ENCODE measurements around the gene DBN1.

Gene DBN1

GRCh38 chr5:177473443-177474001 lies at the start of gene DBN1:
Gene DBN1 (minus strand): TSS chr5:177473634. CDS start chr5:177473521, 113 bp downstream.
- Mint-ChIP-seq H3K36me3 (ENCODE audit: low read depth) (no peaks in the 10 kb centered on the region), H3K27ac (no peak within 1 kb of the TSS), H3K4me3 (peak within 1 kb of the TSS; percentile 67), H3K4me1 (ENCODE audit: low read depth) (peaks cover 66% of the 10 kb centered on the region), H3K27me3 (peaks cover 87% of the 10 kb centered on the region), H3K9me3 (no peaks in the 10 kb centered on the region)
- intact Hi-C loops (cut with micrococcal nuclease), result no loop called here

- no peaks in the 10 kb centered on the region for H3K27me3 Mint-ChIP-seq
- no peak overlapping the region for H3K27ac Mint-ChIP-seq
- H3K4me3 Mint-ChIP-seq, result no peak overlapping the region
- no peaks in the 10 kb centered on the region for H3K9me3 Mint-ChIP-seq
- intact Hi-C loops (cut with micrococcal nuclease), result no loop called here
- peaks cover 33% of the 10 kb centered on the region for H3K4me1 Mint-ChIP-seq (ENCODE audit: low read depth)
- peaks cover 77% of the 10 kb centered on the region for H3K36me3 Mint-ChIP-seq (ENCODE audit: low read depth)
Measured at GRCh38 chr5:177520916-177521513, 47.6 kb upstream of the DBN1 start.

GRCh38 chr5:177520271-177520670 lies 46.8 kb upstream of the DBN1 start:
- H3K4me3 Mint-ChIP-seq, result no peak overlapping the region
- H3K27me3 Mint-ChIP-seq, result no peaks in the 10 kb centered on the region
- H3K36me3 Mint-ChIP-seq (ENCODE audit: low read depth), result peaks cover 78% of the 10 kb centered on the region
- intact Hi-C loops (cut with micrococcal nuclease), result no loop called here
- H3K9me3 Mint-ChIP-seq, result no peaks in the 10 kb centered on the region
- H3K4me1 Mint-ChIP-seq (ENCODE audit: low read depth), result peaks cover 40% of the 10 kb centered on the region
- no peak overlapping the region for H3K27ac Mint-ChIP-seq

- H3K9me3 Mint-ChIP-seq, result no peaks in the 10 kb centered on the region
- no peaks in the 10 kb centered on the region for H3K27me3 Mint-ChIP-seq
- no peak overlapping the region for H3K4me3 Mint-ChIP-seq
- intact Hi-C loops (cut with micrococcal nuclease), result no loop called here
- H3K27ac Mint-ChIP-seq, result no peak overlapping the region
- H3K4me1 Mint-ChIP-seq (ENCODE audit: low read depth), result peaks cover 43% of the 10 kb centered on the region
- peaks cover 78% of the 10 kb centered on the region for H3K36me3 Mint-ChIP-seq (ENCODE audit: low read depth)
Measured at GRCh38 chr5:177519463-177520235, 46.2 kb upstream of the DBN1 start.

GRCh38 chr5:177516601-177517568 lies 43.5 kb upstream of the DBN1 start, which contains the start of gene DDX41:
Gene DDX41 (minus strand): TSS chr5:177516961. CDS start chr5:177516945, 16 bp downstream.
- no peaks in the 10 kb centered on the region for H3K9me3 Mint-ChIP-seq
- no peaks in the 10 kb centered on the region for H3K27me3 Mint-ChIP-seq
- H3K4me3 Mint-ChIP-seq, result peak within 1 kb of the TSS; percentile 95
- H3K36me3 Mint-ChIP-seq (ENCODE audit: low read depth), result peaks cover 84% of the 10 kb centered on the region
- H3K4me1 Mint-ChIP-seq (ENCODE audit: low read depth), result peaks cover 65% of the 10 kb centered on the region
- peak within 1 kb of the TSS; percentile 77 for H3K27ac Mint-ChIP-seq
- intact Hi-C loops (cut with micrococcal nuclease), result loop anchor here (1.0 kb wide), 3 partner anchors 8 to 37 kb away; partner anchors contain the start of genes DOK3, FAM193B and PDLIM7

GRCh38 chr5:177515580-177515979 lies 42.1 kb upstream of the DBN1 start:
- intact Hi-C loops (cut with micrococcal nuclease), result no loop called here
- Mint-ChIP-seq H3K27me3 (no peaks in the 10 kb centered on the region), H3K4me3 (peak overlapping the region; percentile 95), H3K9me3 (no peaks in the 10 kb centered on the region), H3K4me1 (ENCODE audit: low read depth) (peaks cover 72% of the 10 kb centered on the region), H3K36me3 (ENCODE audit: low read depth) (peaks cover 83% of the 10 kb centered on the region), H3K27ac (peak overlapping the region; percentile 77)

GRCh38 chr5:177514541-177514940 lies 41.1 kb upstream of the DBN1 start:
- Mint-ChIP-seq H3K27ac (no peak overlapping the region), H3K27me3 (no peaks in the 10 kb centered on the region), H3K9me3 (no peaks in the 10 kb centered on the region), H3K36me3 (ENCODE audit: low read depth) (peaks cover 74% of the 10 kb centered on the region), H3K4me1 (ENCODE audit: low read depth) (peaks cover 72% of the 10 kb centered on the region), H3K4me3 (no peak overlapping the region)
- intact Hi-C loops (cut with micrococcal nuclease), result no loop called here

GRCh38 chr5:177513500-177513899 lies 40.1 kb upstream of the DBN1 start:
- H3K27ac Mint-ChIP-seq, result no peak overlapping the region
- no peak overlapping the region for H3K4me3 Mint-ChIP-seq
- intact Hi-C loops (cut with micrococcal nuclease), result no loop called here
- no peaks in the 10 kb centered on the region for H3K9me3 Mint-ChIP-seq
- H3K36me3 Mint-ChIP-seq (ENCODE audit: low read depth), result peaks cover 80% of the 10 kb centered on the region
- H3K27me3 Mint-ChIP-seq, result no peaks in the 10 kb centered on the region
- H3K4me1 Mint-ChIP-seq (ENCODE audit: low read depth), result peaks cover 75% of the 10 kb centered on the region

GRCh38 chr5:177512736-177513380 lies 39.4 kb upstream of the DBN1 start:
- Mint-ChIP-seq H3K36me3 (ENCODE audit: low read depth) (peaks cover 83% of the 10 kb centered on the region), H3K9me3 (no peaks in the 10 kb centered on the region), H3K4me3 (no peak overlapping the region), H3K27me3 (no peaks in the 10 kb centered on the region), H3K27ac (no peak overlapping the region), H3K4me1 (ENCODE audit: low read depth) (peaks cover 77% of the 10 kb centered on the region)
- intact Hi-C loops (cut with micrococcal nuclease), result no loop called here

- Mint-ChIP-seq H3K27me3 (no peaks in the 10 kb centered on the region), H3K4me1 (ENCODE audit: low read depth) (peaks cover 81% of the 10 kb centered on the region), H3K27ac (no peak overlapping the region), H3K4me3 (no peak overlapping the region), H3K9me3 (no peaks in the 10 kb centered on the region), H3K36me3 (ENCODE audit: low read depth) (peaks cover 87% of the 10 kb centered on the region)
- intact Hi-C loops (cut with micrococcal nuclease), result no loop called here
Measured at GRCh38 chr5:177511796-177512675, 38.6 kb upstream of the DBN1 start.

- peak overlapping the region; percentile 96 for H3K27ac Mint-ChIP-seq
- H3K36me3 Mint-ChIP-seq (ENCODE audit: low read depth), result peaks cover 84% of the 10 kb centered on the region
- H3K4me1 Mint-ChIP-seq (ENCODE audit: low read depth), result peaks cover 80% of the 10 kb centered on the region
- H3K27me3 Mint-ChIP-seq, result no peaks in the 10 kb centered on the region
- H3K9me3 Mint-ChIP-seq, result no peaks in the 10 kb centered on the region
- intact Hi-C loops (cut with micrococcal nuclease), result no loop called here
- H3K4me3 Mint-ChIP-seq, result no peak overlapping the region
Measured at GRCh38 chr5:177511181-177511580, 37.7 kb upstream of the DBN1 start.

GRCh38 chr5:177510567-177511053 lies 37.2 kb upstream of the DBN1 start:
- peaks cover 81% of the 10 kb centered on the region for H3K36me3 Mint-ChIP-seq (ENCODE audit: low read depth)
- H3K27ac Mint-ChIP-seq, result peak overlapping the region; percentile 96
- intact Hi-C loops (cut with micrococcal nuclease), result no loop called here
- H3K9me3 Mint-ChIP-seq, result no peaks in the 10 kb centered on the region
- peaks cover 75% of the 10 kb centered on the region for H3K4me1 Mint-ChIP-seq (ENCODE audit: low read depth)
- H3K4me3 Mint-ChIP-seq, result no peak overlapping the region
- H3K27me3 Mint-ChIP-seq, result no peaks in the 10 kb centered on the region

Measured in dendritic cell treated with granulocyte-macrophage colony-stimulating factor and Interleukin-4, amounts not matched to agents 40 ng/mL and 50 ng/mL, for 4 days (primary cell).